HepG2 (cell line): ENCODE results near the gene ESR1. TPM values are rescaled to one million over a fixed set of nuclear protein-coding genes. Genes with fewer than 3 reads are reported as not detected.

ENCODE experiments used
- ARID4A ChIP-seq: sonication (generic); formaldehyde crosslinking; IDR thresholded peaks from 2 replicates; pipeline ENCODE4 v1.5.0; 2020; ENCODE audit warnings: mild to moderate bottlenecking, missing genetic modification reagents, borderline replicate concordance
- CCDC6 ChIP-seq: sonication (generic); formaldehyde crosslinking; IDR thresholded peaks from 2 replicates; pipeline ENCODE4 v1.8.1; 2022; ENCODE audit warnings: mild to moderate bottlenecking, missing genetic modification reagents, moderate library complexity
- EED ChIP-seq: sonication (generic); formaldehyde crosslinking; IDR thresholded peaks from 2 replicates; pipeline ENCODE4 v1.5.0; 2020; ENCODE audit warnings: mild to moderate bottlenecking, missing genetic modification reagents
- EHMT2 ChIP-seq: fragments of 200-600 bp; sonication (generic); IDR thresholded peaks from 2 replicates; pipeline ENCODE4 v1.7.0; 2017; ENCODE audit warnings: antibody characterized with exemption, low read depth, low read length, borderline replicate concordance
- ESRRA ChIP-seq: sonication (generic); formaldehyde crosslinking; IDR thresholded peaks from 2 replicates; pipeline ENCODE4 v1.5.1; 2020; ENCODE audit warnings: mild to moderate bottlenecking, low read depth, missing genetic modification reagents
- HNRNPUL1 ChIP-seq: fragments of 200-400 bp; formaldehyde crosslinking; IDR thresholded peaks from 2 replicates; pipeline ENCODE4 v1.6.1; 2017; ENCODE audit warnings: low read depth, mild to moderate bottlenecking, low read length, moderate library complexity
- KDM3A ChIP-seq: IDR thresholded peaks from 2 replicates; pipeline ENCODE4 v1.6.1; 2018; ENCODE audit warnings: low read depth, missing compliant biosample characterization
- KMT2A ChIP-seq: sonication (generic); formaldehyde crosslinking; IDR thresholded peaks from 2 replicates; pipeline ENCODE4 v1.4.0; 2020; ENCODE audit warnings: missing genetic modification reagents
- NCOA1 ChIP-seq: sonication (generic); formaldehyde crosslinking; IDR thresholded peaks from 2 replicates; pipeline ENCODE4 v1.9.0; 2021; ENCODE audit warnings: missing genetic modification reagents
- NFIC ChIP-seq: IDR thresholded peaks from 2 replicates; pipeline ENCODE4 v1.6.1; 2012; ENCODE audit warnings: mild to moderate bottlenecking, low read length, inconsistent platforms
- REL ChIP-seq: sonication (generic); formaldehyde crosslinking; conservative IDR thresholded peaks from 2 replicates; pipeline ENCODE4 v1.8.0; 2022; ENCODE audit warnings: mild to moderate bottlenecking, missing genetic modification reagents, moderate library complexity
- ZFP1 ChIP-seq: IDR thresholded peaks from 2 replicates; pipeline ENCODE4 v1.6.1; 2016
- ZNF280B ChIP-seq: sonication (generic); formaldehyde crosslinking; IDR thresholded peaks from 2 replicates; pipeline ENCODE4 v1.5.0; 2020; ENCODE audit warnings: missing genetic modification reagents, mild to moderate bottlenecking, borderline replicate concordance
- ZNF3 ChIP-seq: IDR thresholded peaks from 2 replicates; pipeline ENCODE4 v1.7.0; 2017; ENCODE audit warnings: inconsistent platforms
- ZNF383 ChIP-seq: sonication (generic); formaldehyde crosslinking; IDR thresholded peaks from 2 replicates; pipeline ENCODE4 v1.4.0; 2020; ENCODE audit warnings: missing genetic modification reagents, mild to moderate bottlenecking, borderline replicate concordance
- ZNF878 ChIP-seq: sonication (generic); formaldehyde crosslinking; IDR thresholded peaks from 2 replicates; pipeline ENCODE4 v1.8.1; 2023; ENCODE audit warnings: mild to moderate bottlenecking, missing genetic modification reagents, moderate library complexity
- polyA plus RNA-seq, 8 experiments: library from polyadenylated mRNA; depleted of rRNA in 3 of 8; stranded (reverse) in 7 of 8; unstranded in 1 of 8; fragments of >200 nt; fragmentation: Illumina TruSeq in 4 of 8; extraction: Trizol in 4 of 8; gene quantifications; 2 replicates each; pipeline versions ENCODE4 v1.2.1 to v1.2.3, GENCODE V29; 2011 to 2016; ENCODE audit warnings: low read depth in 4 of 8, missing spikeins in 1 of 8, mixed read lengths in 1 of 8; ENCODE audit not compliant: insufficient read depth in 1 of 8
- total RNA-seq, 5 experiments: library from RNA; depleted of rRNA; stranded (reverse); fragments of >200 nt; fragmentation: Illumina TruSeq; extraction: Trizol; gene quantifications; 2 replicates each; pipeline ENCODE4 v1.2.3, GENCODE V29; 2016; ENCODE audit warnings: low read depth in 1 of 5
- TF ChIP-seq, protein P1 (sequence below): sonication (generic); formaldehyde crosslinking; IDR thresholded peaks from 2 replicates; pipeline ENCODE4 v1.4.0; 2020; ENCODE audit warnings: mild to moderate bottlenecking, missing genetic modification reagents
- TF ChIP-seq, protein P2 (sequence below): conservative IDR thresholded peaks from 2 replicates; pipeline ENCODE4 v1.6.1; 2018; ENCODE audit warnings: missing genetic modification reagents

Gene ESR1
- total and polyA plus RNA-seq, 2 of the 13 experiments (the other 11 are each of a cell fraction or from before 2014, with no cell fraction given), result not detected

DNA sequence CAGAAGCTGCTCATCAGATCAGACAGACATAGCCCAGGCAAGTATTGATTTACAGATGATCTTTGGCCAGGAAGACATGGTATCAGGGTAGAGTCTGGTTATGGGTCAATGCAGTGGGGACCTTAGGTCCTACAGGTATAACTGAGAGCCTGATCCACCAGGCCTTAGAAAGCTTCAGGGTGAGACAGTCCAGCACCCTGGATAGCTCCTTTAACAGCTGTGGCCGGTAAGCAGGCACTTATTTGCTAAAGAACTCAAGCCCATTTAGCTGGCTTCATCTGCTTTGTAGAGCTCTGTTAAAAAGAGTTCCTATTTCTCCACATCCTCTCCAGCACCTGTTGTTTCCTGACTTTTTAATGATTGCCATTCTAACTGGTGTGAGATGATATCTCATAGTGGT lies 39.6 kb downstream of the ESR1 start (continued):
- TF ChIP-seq, protein P1, sequence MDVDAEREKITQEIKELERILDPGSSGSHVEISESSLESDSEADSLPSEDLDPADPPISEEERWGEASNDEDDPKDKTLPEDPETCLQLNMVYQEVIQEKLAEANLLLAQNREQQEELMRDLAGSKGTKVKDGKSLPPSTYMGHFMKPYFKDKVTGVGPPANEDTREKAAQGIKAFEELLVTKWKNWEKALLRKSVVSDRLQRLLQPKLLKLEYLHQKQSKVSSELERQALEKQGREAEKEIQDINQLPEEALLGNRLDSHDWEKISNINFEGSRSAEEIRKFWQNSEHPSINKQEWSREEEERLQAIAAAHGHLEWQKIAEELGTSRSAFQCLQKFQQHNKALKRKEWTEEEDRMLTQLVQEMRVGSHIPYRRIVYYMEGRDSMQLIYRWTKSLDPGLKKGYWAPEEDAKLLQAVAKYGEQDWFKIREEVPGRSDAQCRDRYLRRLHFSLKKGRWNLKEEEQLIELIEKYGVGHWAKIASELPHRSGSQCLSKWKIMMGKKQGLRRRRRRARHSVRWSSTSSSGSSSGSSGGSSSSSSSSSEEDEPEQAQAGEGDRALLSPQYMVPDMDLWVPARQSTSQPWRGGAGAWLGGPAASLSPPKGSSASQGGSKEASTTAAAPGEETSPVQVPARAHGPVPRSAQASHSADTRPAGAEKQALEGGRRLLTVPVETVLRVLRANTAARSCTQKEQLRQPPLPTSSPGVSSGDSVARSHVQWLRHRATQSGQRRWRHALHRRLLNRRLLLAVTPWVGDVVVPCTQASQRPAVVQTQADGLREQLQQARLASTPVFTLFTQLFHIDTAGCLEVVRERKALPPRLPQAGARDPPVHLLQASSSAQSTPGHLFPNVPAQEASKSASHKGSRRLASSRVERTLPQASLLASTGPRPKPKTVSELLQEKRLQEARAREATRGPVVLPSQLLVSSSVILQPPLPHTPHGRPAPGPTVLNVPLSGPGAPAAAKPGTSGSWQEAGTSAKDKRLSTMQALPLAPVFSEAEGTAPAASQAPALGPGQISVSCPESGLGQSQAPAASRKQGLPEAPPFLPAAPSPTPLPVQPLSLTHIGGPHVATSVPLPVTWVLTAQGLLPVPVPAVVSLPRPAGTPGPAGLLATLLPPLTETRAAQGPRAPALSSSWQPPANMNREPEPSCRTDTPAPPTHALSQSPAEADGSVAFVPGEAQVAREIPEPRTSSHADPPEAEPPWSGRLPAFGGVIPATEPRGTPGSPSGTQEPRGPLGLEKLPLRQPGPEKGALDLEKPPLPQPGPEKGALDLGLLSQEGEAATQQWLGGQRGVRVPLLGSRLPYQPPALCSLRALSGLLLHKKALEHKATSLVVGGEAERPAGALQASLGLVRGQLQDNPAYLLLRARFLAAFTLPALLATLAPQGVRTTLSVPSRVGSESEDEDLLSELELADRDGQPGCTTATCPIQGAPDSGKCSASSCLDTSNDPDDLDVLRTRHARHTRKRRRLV (CRISPR knock-in tag), result no peak
- TF ChIP-seq ARID4A (no peak), EHMT2 (peak; percentile 87; the same call in 1 of the 2 replicates), ZNF3 (CRISPR knock-in tag) (no peak), HNRNPUL1 (no peak), ZNF878 (CRISPR knock-in tag) (no peak), EED (no peak), ZNF280B (no peak), NFIC (no peak), ESRRA (no peak), CCDC6 (CRISPR knock-in tag) (no peak), REL (CRISPR knock-in tag) (no peak), KDM3A (CRISPR knock-in tag) (no peak), NCOA1 (CRISPR knock-in tag) (no peak), KMT2A (CRISPR knock-in tag) (no peak), ZFP1 (CRISPR knock-in tag) (no peak), ZNF383 (CRISPR knock-in tag) (no peak)
- TF ChIP-seq, protein P2, sequence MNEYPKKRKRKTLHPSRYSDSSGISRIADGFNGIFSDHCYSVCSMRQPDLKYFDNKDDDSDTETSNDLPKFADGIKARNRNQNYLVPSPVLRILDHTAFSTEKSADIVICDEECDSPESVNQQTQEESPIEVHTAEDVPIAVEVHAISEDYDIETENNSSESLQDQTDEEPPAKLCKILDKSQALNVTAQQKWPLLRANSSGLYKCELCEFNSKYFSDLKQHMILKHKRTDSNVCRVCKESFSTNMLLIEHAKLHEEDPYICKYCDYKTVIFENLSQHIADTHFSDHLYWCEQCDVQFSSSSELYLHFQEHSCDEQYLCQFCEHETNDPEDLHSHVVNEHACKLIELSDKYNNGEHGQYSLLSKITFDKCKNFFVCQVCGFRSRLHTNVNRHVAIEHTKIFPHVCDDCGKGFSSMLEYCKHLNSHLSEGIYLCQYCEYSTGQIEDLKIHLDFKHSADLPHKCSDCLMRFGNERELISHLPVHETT (CRISPR knock-in tag), result no peak
